ENCODE measurements around the gene AHCYL2. TPM values are rescaled to one million over a fixed set of nuclear protein-coding genes. Genes with fewer than 3 reads are reported as not detected.
"Not testable (repeated sequence)": the region's sequence is repeated elsewhere in the genome, so short reads cannot be mapped to it uniquely, and the experiment has no call there.

The AHCYL2 gene
- polyA plus RNA-seq, 2 donors, result 3.8 to 5.5 TPM

DNA sequence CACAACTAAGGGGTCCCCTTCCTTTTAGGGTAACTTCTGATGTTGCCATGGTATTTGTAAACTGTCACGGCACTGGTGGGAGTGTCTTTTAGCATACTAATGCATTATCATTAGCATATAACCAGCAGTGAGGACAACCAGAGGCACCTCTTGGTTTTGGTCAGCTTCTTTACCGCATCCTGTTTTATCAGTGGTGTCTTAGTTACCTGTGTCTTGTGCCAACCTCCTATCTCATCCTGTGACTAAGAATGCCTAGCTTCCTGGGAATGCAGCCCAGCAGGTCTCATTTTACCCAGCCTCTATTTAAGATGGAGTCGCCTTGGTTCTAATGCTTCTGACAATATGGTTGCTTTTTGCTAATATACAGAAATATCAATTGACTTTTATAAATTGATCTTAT lies 54.9 kb downstream of the AHCYL2 start:
- no peaks in the 10 kb centered on the region for H3K27me3 ChIP-seq (ENCODE audit: control insufficient read depth in 1 of 2, insufficient read depth in 2 of 2, low read length in 2 of 2)
- no peak overlapping the region for H3K4me3 ChIP-seq (ENCODE audit: low read depth in 1 of 2, low read length in 2 of 2)
- H3K4me1 ChIP-seq (ENCODE audit: control insufficient read depth in 2 of 2, insufficient read depth in 2 of 2, low read length in 1 of 2), result no peaks in the 10 kb centered on the region
- no peak overlapping the region for H3K27ac ChIP-seq (ENCODE audit: low read depth in 2 of 2, low read length in 1 of 2)
- H3K36me3 ChIP-seq (ENCODE audit: control insufficient read depth in 2 of 2, insufficient read depth in 2 of 2, low read length in 1 of 2), result no peaks in the 10 kb centered on the region
- 87 to 90% methylated on average over 3 of the region's 3 CpGs for WGBS, 2 donors
- H3K9me3 ChIP-seq (ENCODE audit: control insufficient read depth in 2 of 2, insufficient read depth in 1 of 2, low read depth in 1 of 2, low read length in 1 of 2), result no peaks in the 10 kb centered on the region

DNA sequence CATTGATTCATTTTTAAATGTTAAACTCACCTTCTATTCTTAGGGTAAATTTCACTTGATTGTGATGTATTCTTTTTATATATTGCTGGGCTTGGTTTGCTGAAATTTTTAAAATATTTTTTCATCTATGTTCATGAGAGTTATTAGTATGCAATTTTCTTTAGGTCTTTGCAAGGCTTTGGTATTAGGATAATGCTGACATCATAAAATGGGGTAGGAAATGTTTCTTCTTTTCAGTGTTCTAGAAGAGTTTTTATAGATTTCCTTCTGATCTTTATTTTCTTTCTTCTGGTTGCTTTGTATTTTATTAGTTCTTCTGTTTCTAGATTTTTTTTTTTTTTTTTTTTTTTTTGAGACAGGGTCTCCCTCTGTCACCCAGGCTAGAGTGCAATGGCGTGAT lies 56.3 kb downstream of the AHCYL2 start:
- WGBS, 2 donors, result 94 to 97% methylated on average over 1 of the region's 1 CpG
- no peak overlapping the region for H3K4me3 ChIP-seq (ENCODE audit: low read depth in 1 of 2, low read length in 2 of 2)
- no peaks in the 10 kb centered on the region for H3K27me3 ChIP-seq (ENCODE audit: control insufficient read depth in 1 of 2, insufficient read depth in 2 of 2, low read length in 2 of 2)

DNA sequence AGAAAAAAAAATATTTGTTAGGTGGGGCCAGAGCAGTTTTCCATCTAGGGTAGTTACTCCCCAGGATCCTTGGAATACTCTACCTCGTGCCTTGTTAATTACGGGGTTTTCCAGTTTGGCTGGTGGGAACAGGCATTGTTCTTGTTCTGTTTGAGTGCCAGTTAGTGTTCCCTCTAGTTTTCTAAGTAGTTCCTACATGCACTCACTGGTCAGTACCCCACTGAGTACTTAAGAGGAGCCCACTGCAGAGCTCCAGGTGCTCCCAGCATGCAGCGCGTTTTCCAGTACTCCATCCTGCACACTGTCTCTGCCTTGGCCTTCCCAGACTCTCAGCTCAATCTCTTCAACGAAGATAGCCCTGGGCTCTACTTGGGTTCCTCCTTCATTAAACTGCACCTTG lies 58.0 kb downstream of the AHCYL2 start:
- H3K4me1 ChIP-seq (ENCODE audit: control insufficient read depth in 2 of 2, insufficient read depth in 2 of 2, low read length in 1 of 2), result no peaks in the 10 kb centered on the region
- H3K27me3 ChIP-seq (ENCODE audit: control insufficient read depth in 1 of 2, insufficient read depth in 2 of 2, low read length in 2 of 2), result no peaks in the 10 kb centered on the region
- H3K9me3 ChIP-seq (ENCODE audit: control insufficient read depth in 2 of 2, insufficient read depth in 1 of 2, low read depth in 1 of 2, low read length in 1 of 2), result no peaks in the 10 kb centered on the region
- no peaks in the 10 kb centered on the region for H3K36me3 ChIP-seq (ENCODE audit: control insufficient read depth in 2 of 2, insufficient read depth in 2 of 2, low read length in 1 of 2)
- 74% methylated on average over 5 of the region's 5 CpGs for WGBS, 2 donors
- H3K27ac ChIP-seq (ENCODE audit: low read depth in 2 of 2, low read length in 1 of 2), result no peak overlapping the region
- no peak overlapping the region for H3K4me3 ChIP-seq (ENCODE audit: low read depth in 1 of 2, low read length in 2 of 2)

More for the DNA sequence above, 56.3 kb downstream of the AHCYL2 start:
- no peaks in the 10 kb centered on the region for H3K4me1 ChIP-seq (ENCODE audit: control insufficient read depth in 2 of 2, insufficient read depth in 2 of 2, low read length in 1 of 2)
- no peaks in the 10 kb centered on the region for H3K9me3 ChIP-seq (ENCODE audit: control insufficient read depth in 2 of 2, insufficient read depth in 1 of 2, low read depth in 1 of 2, low read length in 1 of 2)
- H3K36me3 ChIP-seq (ENCODE audit: control insufficient read depth in 2 of 2, insufficient read depth in 2 of 2, low read length in 1 of 2), result no peaks in the 10 kb centered on the region
- no peak overlapping the region for H3K27ac ChIP-seq (ENCODE audit: low read depth in 2 of 2, low read length in 1 of 2)

DNA sequence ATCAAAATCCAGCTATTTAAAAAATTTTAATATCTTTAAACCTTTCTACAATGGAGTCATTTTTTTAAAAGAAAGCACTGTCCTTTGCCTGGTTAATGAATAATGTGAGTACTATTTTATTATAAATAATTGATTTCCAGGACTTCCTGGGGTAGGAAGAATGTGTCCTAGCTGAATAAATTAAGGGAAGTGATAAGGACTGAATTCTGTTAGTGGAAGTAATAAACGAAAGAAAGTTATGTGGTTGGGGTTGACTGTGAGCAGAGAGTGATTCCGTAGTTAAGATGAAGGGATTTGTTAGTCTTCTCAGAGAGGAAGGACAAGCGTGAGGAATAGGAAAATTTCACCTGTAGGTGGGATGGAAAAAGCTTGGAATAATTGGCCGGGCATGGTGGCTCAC lies 59.1 kb downstream of the AHCYL2 start:
- no peaks in the 10 kb centered on the region for H3K9me3 ChIP-seq (ENCODE audit: control insufficient read depth in 2 of 2, insufficient read depth in 1 of 2, low read depth in 1 of 2, low read length in 1 of 2)
- WGBS, 2 donors, result 79 to 84% methylated on average over 4 of the region's 4 CpGs
- H3K36me3 ChIP-seq (ENCODE audit: control insufficient read depth in 2 of 2, insufficient read depth in 2 of 2, low read length in 1 of 2), result no peaks in the 10 kb centered on the region

GRCh38 chr7:129285111-129285510 lies 60.3 kb downstream of the AHCYL2 start:
- no peaks in the 10 kb centered on the region for H3K9me3 ChIP-seq (ENCODE audit: control insufficient read depth in 2 of 2, insufficient read depth in 1 of 2, low read depth in 1 of 2, low read length in 1 of 2)
- H3K36me3 ChIP-seq (ENCODE audit: control insufficient read depth in 2 of 2, insufficient read depth in 2 of 2, low read length in 1 of 2), result no peaks in the 10 kb centered on the region
- 87 to 91% methylated on average over 2 of the region's 2 CpGs for WGBS, 2 donors

More for the DNA sequence above, 59.1 kb downstream of the AHCYL2 start:
- H3K27me3 ChIP-seq (ENCODE audit: control insufficient read depth in 1 of 2, insufficient read depth in 2 of 2, low read length in 2 of 2), result no peaks in the 10 kb centered on the region
- no peaks in the 10 kb centered on the region for H3K4me1 ChIP-seq (ENCODE audit: control insufficient read depth in 2 of 2, insufficient read depth in 2 of 2, low read length in 1 of 2)
- no peak overlapping the region for H3K4me3 ChIP-seq (ENCODE audit: low read depth in 1 of 2, low read length in 2 of 2)
- no peak overlapping the region for H3K27ac ChIP-seq (ENCODE audit: low read depth in 2 of 2, low read length in 1 of 2)

GRCh38 chr7:129292861-129293260 lies 68.0 kb downstream of the AHCYL2 start:
- H3K27ac ChIP-seq (ENCODE audit: low read depth in 2 of 2, low read length in 1 of 2), result no peak overlapping the region
- H3K27me3 ChIP-seq (ENCODE audit: control insufficient read depth in 1 of 2, insufficient read depth in 2 of 2, low read length in 2 of 2), result no peaks in the 10 kb centered on the region
- 97 to 99% methylated on average over 3 of the region's 3 CpGs for WGBS, 2 donors
- no peaks in the 10 kb centered on the region for H3K4me1 ChIP-seq (ENCODE audit: control insufficient read depth in 2 of 2, insufficient read depth in 2 of 2, low read length in 1 of 2)
- no peak overlapping the region for H3K4me3 ChIP-seq (ENCODE audit: low read depth in 1 of 2, low read length in 2 of 2)
- no peaks in the 10 kb centered on the region for H3K36me3 ChIP-seq (ENCODE audit: control insufficient read depth in 2 of 2, insufficient read depth in 2 of 2, low read length in 1 of 2)
- no peaks in the 10 kb centered on the region for H3K9me3 ChIP-seq (ENCODE audit: control insufficient read depth in 2 of 2, insufficient read depth in 1 of 2, low read depth in 1 of 2, low read length in 1 of 2)

More at GRCh38 chr7:129285111-129285510, 60.3 kb downstream of the AHCYL2 start:
- H3K4me1 ChIP-seq (ENCODE audit: control insufficient read depth in 2 of 2, insufficient read depth in 2 of 2, low read length in 1 of 2), result no peaks in the 10 kb centered on the region
- no peak overlapping the region for H3K4me3 ChIP-seq (ENCODE audit: low read depth in 1 of 2, low read length in 2 of 2)
- no peaks in the 10 kb centered on the region for H3K27me3 ChIP-seq (ENCODE audit: control insufficient read depth in 1 of 2, insufficient read depth in 2 of 2, low read length in 2 of 2)
- H3K27ac ChIP-seq (ENCODE audit: low read depth in 2 of 2, low read length in 1 of 2), result no peak overlapping the region

DNA sequence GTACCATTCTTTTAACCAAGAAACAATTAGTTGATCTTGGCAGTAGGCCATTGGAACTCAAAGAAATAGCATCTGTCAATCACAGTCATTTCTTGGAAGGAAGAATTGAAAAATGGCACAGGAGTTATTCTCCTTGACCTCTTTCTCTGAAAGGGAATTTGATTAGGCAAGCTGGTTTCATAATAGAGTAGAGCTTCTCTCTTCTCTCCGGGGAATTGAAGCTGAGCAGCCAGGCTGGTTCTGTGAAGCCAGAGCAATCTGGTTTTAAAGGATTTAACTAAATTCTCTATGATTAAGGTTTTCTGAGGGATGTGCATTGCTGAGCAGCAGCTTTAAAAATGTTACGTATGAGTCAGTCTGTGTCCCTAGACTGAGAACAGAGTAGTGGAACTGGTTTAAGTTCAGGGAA lies 70.2 kb downstream of the AHCYL2 start:
- no peaks in the 10 kb centered on the region for H3K4me1 ChIP-seq (ENCODE audit: control insufficient read depth in 2 of 2, insufficient read depth in 2 of 2, low read length in 1 of 2)
- H3K27ac ChIP-seq (ENCODE audit: low read depth in 2 of 2, low read length in 1 of 2), result no peak overlapping the region
- H3K4me3 ChIP-seq (ENCODE audit: low read depth in 1 of 2, low read length in 2 of 2), result no peak overlapping the region
- no peaks in the 10 kb centered on the region for H3K36me3 ChIP-seq (ENCODE audit: control insufficient read depth in 2 of 2, insufficient read depth in 2 of 2, low read length in 1 of 2)
- no peaks in the 10 kb centered on the region for H3K27me3 ChIP-seq (ENCODE audit: control insufficient read depth in 1 of 2, insufficient read depth in 2 of 2, low read length in 2 of 2)
- no peaks in the 10 kb centered on the region for H3K9me3 ChIP-seq (ENCODE audit: control insufficient read depth in 2 of 2, insufficient read depth in 1 of 2, low read depth in 1 of 2, low read length in 1 of 2)
- WGBS, 2 donors, result 40 to 44% methylated on average over 2 of the region's 2 CpGs

DNA sequence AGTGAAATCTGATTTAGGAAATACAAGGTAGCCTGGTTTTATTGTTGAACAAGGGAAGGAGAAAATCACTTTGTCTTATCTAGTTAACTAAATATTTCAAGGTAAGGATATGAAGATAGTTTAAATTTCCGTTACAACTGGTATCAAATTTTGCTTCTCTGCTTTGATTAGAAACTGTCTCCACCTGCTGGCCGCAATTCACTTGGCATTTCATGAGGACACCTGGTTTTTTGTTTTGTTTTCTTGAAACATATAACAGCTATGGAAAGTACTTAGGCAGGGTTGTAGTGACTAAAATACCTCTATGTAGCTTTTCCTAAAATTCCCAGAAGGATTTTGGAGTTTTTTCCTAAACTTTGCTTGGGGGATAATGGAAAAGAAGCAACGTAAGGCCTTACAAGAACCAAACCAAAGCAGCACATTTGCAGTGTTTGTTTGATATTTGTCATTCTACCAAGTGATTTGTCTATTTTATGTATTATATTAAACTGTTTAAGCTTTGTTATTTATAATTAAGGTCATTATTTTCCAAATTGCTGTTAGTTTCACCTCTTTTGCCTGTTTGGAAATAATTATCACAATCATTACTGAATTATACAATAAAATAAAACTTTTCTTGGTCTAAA lies 73.6 kb downstream of the AHCYL2 start:
- H3K27ac ChIP-seq (ENCODE audit: low read depth in 2 of 2, low read length in 1 of 2), result no peak overlapping the region
- no peaks in the 10 kb centered on the region for H3K9me3 ChIP-seq (ENCODE audit: control insufficient read depth in 2 of 2, insufficient read depth in 1 of 2, low read depth in 1 of 2, low read length in 1 of 2)
- 33% methylated on average over 3 of the region's 3 CpGs for WGBS, 2 donors
- no peak overlapping the region for H3K4me3 ChIP-seq (ENCODE audit: low read depth in 1 of 2, low read length in 2 of 2)
- H3K4me1 ChIP-seq (ENCODE audit: control insufficient read depth in 2 of 2, insufficient read depth in 2 of 2, low read length in 1 of 2), result no peaks in the 10 kb centered on the region
- H3K36me3 ChIP-seq (ENCODE audit: control insufficient read depth in 2 of 2, insufficient read depth in 2 of 2, low read length in 1 of 2), result no peaks in the 10 kb centered on the region
- no peaks in the 10 kb centered on the region for H3K27me3 ChIP-seq (ENCODE audit: control insufficient read depth in 1 of 2, insufficient read depth in 2 of 2, low read length in 2 of 2)

GRCh38 chr7:129299889-129300288 lies 75.1 kb downstream of the AHCYL2 start:
- no peaks in the 10 kb centered on the region for H3K36me3 ChIP-seq (ENCODE audit: control insufficient read depth in 2 of 2, insufficient read depth in 2 of 2, low read length in 1 of 2)
- H3K9me3 ChIP-seq (ENCODE audit: control insufficient read depth in 2 of 2, insufficient read depth in 1 of 2, low read depth in 1 of 2, low read length in 1 of 2), result no peaks in the 10 kb centered on the region
- WGBS, 2 donors, result 96 to 98% methylated on average over 3 of the region's 3 CpGs
- H3K4me1 ChIP-seq (ENCODE audit: control insufficient read depth in 2 of 2, insufficient read depth in 2 of 2, low read length in 1 of 2), result no peaks in the 10 kb centered on the region
- H3K27me3 ChIP-seq (ENCODE audit: control insufficient read depth in 1 of 2, insufficient read depth in 2 of 2, low read length in 2 of 2), result no peaks in the 10 kb centered on the region
- no peak overlapping the region for H3K27ac ChIP-seq (ENCODE audit: low read depth in 2 of 2, low read length in 1 of 2)
- H3K4me3 ChIP-seq (ENCODE audit: low read depth in 1 of 2, low read length in 2 of 2), result no peak overlapping the region

DNA sequence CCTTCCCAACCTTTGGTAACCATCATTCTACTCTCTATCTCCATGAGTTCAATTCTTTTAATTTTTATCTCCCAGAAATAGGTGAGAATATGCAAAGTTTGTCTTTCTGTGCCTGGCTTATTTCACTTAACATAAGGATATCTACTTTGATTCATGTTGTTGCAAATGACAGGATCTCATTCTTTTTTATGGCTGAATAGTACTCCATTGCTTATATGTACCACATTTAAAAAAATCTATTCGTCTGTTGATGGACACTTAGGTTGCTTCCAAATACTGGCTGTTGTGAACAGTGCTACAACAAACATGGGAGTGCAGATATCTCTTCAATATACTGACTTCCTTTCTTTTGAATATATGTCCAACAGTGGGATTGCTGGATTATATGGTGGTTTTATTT lies 75.5 kb downstream of the AHCYL2 start:
- H3K36me3 ChIP-seq (ENCODE audit: control insufficient read depth in 2 of 2, insufficient read depth in 2 of 2, low read length in 1 of 2); H3K27ac ChIP-seq (ENCODE audit: low read depth in 2 of 2, low read length in 1 of 2); H3K4me1 ChIP-seq (ENCODE audit: control insufficient read depth in 2 of 2, insufficient read depth in 2 of 2, low read length in 1 of 2); H3K9me3 ChIP-seq (ENCODE audit: control insufficient read depth in 2 of 2, insufficient read depth in 1 of 2, low read depth in 1 of 2, low read length in 1 of 2); H3K4me3 ChIP-seq (ENCODE audit: low read depth in 1 of 2, low read length in 2 of 2); H3K27me3 ChIP-seq (ENCODE audit: control insufficient read depth in 1 of 2, insufficient read depth in 2 of 2, low read length in 2 of 2): not testable (repeated sequence)
- 95 to 97% methylated on average over 1 of the region's 1 CpG for WGBS, 2 donors

Data from esophagus (tissue), 2 donors.